GM06990 (cell line): Measurements from ENCODE around the gene EN1.

Experiments used
- DNase-seq: peaks from one replicate; pipeline ENCODE4 v3.0.0-alpha.2; 2011; ENCODE audit not compliant: insufficient read length; ENCODE audit errors: extremely low read depth
- H3K27me3 ChIP-seq: replicated peaks from 2 replicates; pipeline ENCODE4 v1.6.0; 2011; ENCODE audit warnings: low read length; ENCODE audit not compliant: control insufficient read depth, insufficient read depth
- H3K36me3 ChIP-seq: 2 replicates; pipeline ENCODE4 v1.5.1; 2011; ENCODE audit warnings: low read length; ENCODE audit not compliant: control insufficient read depth, insufficient read depth
- H3K4me3 ChIP-seq: replicated peaks from 2 replicates; pipeline ENCODE4 v1.5.1; 2011; ENCODE audit warnings: low read depth, mild to moderate bottlenecking, control low read depth, low read length
- TF ChIP-seq, protein P1 (sequence below): IDR thresholded peaks from 2 replicates; pipeline ENCODE4 v1.5.1; 2011; ENCODE audit warnings: low read length, control low read depth, mild to moderate bottlenecking, inconsistent platforms; ENCODE audit not compliant: insufficient read depth, poor library complexity, severe bottlenecking

The EN1 gene

DNA sequence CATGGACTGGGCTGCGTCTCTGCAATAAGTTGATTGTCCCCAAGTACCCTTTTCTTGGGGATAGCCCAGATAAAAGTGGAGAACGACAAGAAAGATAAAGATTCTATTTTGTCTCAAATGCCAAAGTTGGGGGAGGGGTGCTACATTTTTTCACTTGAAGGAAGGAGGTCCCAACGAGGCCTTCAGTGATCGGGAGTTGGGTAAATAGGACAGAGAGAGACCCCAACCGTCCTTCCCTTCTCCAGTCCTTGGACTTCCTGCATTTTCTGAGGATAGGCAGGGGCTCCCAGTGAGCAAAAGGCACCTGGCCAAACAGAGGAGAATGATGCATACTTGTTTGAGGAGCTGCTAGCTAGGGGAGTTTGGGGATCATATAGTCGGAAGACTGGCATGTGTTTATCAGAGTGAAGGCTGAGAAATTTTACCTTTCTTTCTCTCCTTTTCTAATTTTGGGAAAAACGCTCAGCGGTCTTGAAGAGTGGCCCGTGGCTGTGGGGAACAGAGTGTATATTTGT, 3.5 kb upstream of the EN1 start:
- no peak overlapping the region for H3K4me3 ChIP-seq
- no peak for DNase-seq
- TF ChIP-seq, protein P1, sequence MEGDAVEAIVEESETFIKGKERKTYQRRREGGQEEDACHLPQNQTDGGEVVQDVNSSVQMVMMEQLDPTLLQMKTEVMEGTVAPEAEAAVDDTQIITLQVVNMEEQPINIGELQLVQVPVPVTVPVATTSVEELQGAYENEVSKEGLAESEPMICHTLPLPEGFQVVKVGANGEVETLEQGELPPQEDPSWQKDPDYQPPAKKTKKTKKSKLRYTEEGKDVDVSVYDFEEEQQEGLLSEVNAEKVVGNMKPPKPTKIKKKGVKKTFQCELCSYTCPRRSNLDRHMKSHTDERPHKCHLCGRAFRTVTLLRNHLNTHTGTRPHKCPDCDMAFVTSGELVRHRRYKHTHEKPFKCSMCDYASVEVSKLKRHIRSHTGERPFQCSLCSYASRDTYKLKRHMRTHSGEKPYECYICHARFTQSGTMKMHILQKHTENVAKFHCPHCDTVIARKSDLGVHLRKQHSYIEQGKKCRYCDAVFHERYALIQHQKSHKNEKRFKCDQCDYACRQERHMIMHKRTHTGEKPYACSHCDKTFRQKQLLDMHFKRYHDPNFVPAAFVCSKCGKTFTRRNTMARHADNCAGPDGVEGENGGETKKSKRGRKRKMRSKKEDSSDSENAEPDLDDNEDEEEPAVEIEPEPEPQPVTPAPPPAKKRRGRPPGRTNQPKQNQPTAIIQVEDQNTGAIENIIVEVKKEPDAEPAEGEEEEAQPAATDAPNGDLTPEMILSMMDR: no peak
- no peaks in the 10 kb centered on the region for H3K36me3 ChIP-seq
- peaks cover 3% of the 10 kb centered on the region for H3K27me3 ChIP-seq

DNA sequence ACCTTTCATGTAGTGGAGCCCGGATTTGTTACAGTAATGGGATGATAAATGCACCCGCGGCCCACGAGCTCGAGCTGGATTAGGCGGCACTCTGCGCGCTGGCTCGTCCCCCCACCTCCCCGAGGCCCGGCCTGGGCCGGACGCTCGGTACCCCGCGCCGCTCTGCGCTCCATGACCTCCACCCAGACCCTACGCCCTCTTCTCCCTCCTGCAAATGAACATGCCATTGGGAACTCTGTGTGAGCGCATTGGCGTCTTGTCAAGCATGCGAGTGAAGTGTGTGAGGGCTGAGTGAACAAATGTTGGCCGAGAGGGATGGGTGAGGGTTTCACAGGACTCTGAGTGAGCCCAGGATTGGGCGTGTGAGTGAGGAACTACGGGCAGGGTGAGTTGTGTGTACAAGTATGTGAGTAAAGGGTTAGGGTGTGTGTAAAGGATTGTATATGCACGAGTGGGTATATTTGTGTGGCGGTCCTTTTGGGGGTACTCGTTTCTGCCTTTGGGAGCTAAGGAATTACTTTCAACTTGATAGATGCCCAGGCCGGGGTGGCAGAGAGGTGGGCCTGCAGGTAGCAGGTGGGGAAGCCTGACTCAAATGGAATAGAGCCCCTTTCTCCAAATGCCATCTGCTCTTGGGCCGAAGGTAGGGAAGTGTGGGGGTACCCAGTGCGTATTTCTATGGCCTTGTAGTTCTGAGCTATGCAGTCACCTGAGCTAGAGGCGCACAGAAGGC, 2.9 kb upstream of the EN1 start:
- TF ChIP-seq, protein P1: no peak
- peaks cover 3% of the 10 kb centered on the region for H3K27me3 ChIP-seq
- no peaks in the 10 kb centered on the region for H3K36me3 ChIP-seq
- DNase-seq: no peak
- no peak overlapping the region for H3K4me3 ChIP-seq

DNA sequence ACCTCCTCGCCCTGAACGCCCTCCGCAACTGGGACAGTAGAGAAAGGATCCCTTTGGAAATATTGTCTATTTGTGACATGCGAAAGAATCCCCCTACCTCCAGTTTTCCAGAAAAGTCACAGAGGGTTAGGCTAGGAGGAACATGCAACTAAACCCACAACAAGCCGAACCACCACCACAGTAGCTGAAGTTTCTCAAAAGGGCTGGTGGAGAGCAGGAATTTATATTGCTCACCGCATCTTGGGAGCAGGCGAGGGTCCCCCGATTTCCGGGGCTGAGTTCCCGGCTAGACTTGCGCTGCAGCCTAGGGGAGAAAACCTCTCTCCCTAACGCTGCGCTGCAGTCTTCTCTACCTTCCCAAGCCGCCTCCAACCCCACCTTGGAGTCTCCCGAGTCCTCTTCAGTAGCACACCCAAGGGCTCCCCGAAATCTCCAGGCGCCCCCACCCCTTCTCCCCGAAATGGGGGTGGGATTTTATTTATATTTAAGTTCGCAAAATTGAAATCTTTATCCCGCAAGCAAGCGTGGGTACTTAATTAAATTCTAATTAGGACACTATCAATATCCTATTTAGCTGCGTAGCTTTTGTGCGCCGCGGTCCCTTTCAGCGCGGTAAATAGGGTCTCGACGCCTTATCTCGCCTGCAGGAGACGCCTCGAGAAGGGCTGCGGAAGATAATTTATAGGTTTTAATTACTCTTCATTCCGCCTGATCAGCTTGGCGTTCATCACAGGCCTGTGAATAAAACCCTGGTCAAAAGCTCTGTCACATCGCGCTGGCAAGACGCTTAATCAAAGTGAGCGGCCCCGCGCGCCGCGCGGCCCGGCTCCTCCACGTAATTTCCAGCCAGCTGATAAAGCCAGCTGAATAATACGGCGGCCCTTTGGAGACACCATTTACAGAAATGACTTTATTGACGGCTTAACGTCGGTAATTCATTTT, 2.0 kb upstream of the EN1 start:
- H3K36me3 ChIP-seq: no peaks in the 10 kb centered on the region
- TF ChIP-seq, protein P1: no peak
- no peak overlapping the region for H3K4me3 ChIP-seq
- H3K27me3 ChIP-seq: peaks cover 2% of the 10 kb centered on the region
- DNase-seq: no peak

DNA sequence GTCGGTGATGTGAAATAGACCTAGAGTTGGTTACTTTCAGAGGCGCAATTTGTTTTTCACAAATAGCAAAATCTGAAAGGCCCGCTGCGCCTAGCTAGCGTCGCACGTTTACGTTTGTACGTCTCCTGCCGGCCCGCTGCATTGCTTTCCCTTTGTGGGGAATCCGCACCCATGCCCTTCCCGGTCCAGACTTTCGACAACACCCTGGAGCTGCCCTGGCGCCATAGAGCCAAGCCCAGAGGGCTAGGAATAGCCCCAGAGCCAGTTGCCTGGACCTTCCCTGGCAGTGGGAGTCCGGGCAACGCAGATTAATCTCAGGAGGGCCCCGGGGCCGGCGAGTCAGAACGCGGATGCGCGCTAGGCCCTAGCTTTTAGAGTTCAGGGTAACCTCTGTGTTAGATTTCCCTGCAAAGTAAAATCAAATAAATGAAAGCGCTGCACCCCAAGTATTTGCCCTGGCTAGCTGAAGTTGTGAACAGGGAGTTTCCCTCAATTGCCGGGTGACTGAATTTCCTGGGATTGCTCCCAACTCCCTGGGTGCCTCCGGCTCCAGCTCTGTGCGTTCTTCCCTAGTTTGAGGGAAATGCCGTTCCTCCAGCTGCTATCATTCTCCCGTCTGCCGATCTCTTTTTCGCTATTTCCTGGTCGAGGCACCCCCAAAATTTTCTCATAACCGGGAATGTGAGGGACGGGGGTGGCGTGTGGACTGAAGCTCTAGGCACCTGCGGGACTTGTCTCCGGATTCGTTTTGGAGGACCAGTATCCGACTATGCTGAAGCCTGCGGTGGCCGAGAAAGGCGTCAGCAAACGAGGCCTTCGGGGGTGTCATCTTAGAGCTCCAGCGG, 1.2 kb upstream of the EN1 start:
- Histone ChIP-seq H3K27me3 (peaks cover 2% of the 10 kb centered on the region), H3K4me3 (no peak overlapping the region), H3K36me3 (no peaks in the 10 kb centered on the region)
- TF ChIP-seq, protein P1: no peak
- DNase-seq: no peak

DNA sequence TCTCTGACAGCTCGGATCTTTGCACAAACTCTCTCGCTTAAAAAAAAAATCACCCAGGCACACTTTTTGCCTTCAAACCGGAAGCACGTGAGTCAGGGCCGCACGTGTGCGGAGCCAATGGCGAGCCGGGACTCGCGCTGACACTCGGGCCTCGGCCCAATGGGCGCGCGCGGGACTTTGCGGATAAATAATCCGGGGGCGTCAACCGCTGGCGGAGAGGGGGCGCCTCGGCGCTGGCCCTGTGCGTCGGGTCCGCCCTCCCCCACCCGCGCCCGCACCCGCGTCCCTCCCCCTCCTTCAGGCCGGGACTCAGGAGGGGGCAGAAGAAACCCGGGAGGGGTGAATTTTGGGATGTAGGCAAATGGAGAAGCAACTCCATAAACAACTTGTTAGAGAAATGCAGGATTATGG, 319 bp upstream of the EN1 start:
- Histone ChIP-seq H3K36me3 (no peaks in the 10 kb centered on the region), H3K27me3 (peaks cover 2% of the 10 kb centered on the region), H3K4me3 (no peak overlapping the region)
- TF ChIP-seq, protein P1: no peak
- DNase-seq: no peak
